Left cardiac atrium (tissue), 4 donors: ENCODE data around the gene TGIF1. TPM values are rescaled to one million over a fixed set of nuclear protein-coding genes. Genes with fewer than 3 reads are reported as not detected.

ENCODE experiments used
- ATAC-seq, 2 donors: fragments of 200-7000 bp; cut with Tn5 transposase; one replicate each; pipeline ENCODE4 v1.9.1; 2020; ENCODE audit warnings: mild to moderate bottlenecking in 2 of 2, moderate library complexity in 2 of 2
- DNase-seq: peaks from one replicate; pipeline ENCODE4 v3.0.0-alpha.2; 2020
- intact Hi-C, 2 donors: fragments of 100-400 bp; cut with DNase I; formaldehyde crosslinking; loops; one replicate each; pipeline versions ENCODE4 v1.14.1 to v1.15.1; 2022 to 2023
- total RNA-seq, 2 donors: library from RNA; stranded (reverse); fragmentation: NEBNext Ultra II Directional; extraction: Animal tissue kit (Norgen Biotek cat#: 25700); gene quantifications; one replicate each; pipeline ENCODE4 v1.2.1, GENCODE V29; 2021
- donor health status: DM: no; HTN: yes; CAD: no.
- donor health status: DM: no; HTN: yes; CAD: no; lungs with severe emphysema.
- donor health status: DM: yes; HTN: yes; CAD: no.
- donor health status: Dilated cardiomyopathy.

Gene TGIF1
- total RNA-seq, 2 donors from 2014 or later = 12.0 to 22.9 TPM

DNA sequence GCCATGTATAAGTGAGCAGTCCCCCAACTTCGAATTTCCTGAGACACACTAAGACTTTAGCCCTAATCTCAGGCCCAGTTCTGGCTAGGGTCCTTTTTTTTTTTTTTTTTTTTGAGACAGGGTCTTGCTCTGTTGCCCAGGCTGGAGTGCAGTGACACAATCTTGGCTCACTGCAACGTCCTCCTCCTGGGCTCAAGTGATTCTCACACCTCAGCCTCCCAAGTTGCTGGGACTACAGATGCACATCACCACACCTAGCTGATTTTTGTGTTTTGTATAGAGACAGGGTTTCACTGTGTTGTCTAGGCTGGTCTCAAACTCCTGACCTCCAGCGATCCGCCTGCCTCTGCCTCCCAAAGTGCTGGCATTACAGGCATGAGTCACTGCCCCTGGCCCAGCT, 23.9 kb upstream of the TGIF1 start:
- ATAC-seq (no peak), DNase-seq (no peak)

DNA sequence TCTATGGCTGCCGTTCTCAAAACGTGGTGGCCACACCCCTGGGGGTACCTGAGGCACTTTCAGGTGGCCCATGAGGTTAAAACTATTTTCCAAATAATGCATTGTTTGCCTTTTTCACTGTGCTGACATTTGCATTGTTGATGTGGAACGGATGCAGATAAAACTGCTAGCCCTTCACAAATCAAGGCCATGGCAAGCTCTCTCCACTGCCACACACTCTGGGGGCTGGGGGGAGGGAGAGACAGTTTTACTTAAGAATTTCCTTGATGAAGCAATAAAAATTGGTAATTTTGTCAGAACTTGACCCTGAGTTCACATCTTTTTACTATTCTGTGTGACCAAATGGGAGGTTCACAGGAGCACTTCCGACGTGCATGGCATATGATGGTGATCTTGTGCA, 22.0 kb upstream of the TGIF1 start:
- intact Hi-C loops = no loop called here
- DNase-seq (no peak), ATAC-seq (no peak)

More for the DNA sequence above, 23.9 kb upstream of the TGIF1 start:
- intact Hi-C loops = no loop called here

DNA sequence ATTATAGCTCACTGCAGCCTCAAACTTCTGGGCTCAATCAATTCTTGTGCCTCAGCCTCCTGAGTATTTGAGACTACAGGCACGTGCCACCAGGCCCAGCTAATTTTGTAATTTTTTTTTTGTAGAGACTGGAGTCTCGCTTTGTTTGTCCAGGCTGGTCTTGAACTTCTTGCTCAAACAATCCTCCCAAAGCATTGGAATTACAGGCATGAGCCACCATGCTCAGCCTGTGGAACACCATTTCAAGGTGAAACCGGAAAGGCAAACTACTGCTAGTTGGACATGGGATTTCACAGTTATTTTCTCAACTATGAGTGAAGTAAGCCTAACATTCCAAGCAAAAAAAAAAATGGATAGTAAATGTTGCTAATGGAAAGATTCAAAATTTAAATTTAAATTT, 20.9 kb upstream of the TGIF1 start:
- intact Hi-C loops = no loop called here

DNA sequence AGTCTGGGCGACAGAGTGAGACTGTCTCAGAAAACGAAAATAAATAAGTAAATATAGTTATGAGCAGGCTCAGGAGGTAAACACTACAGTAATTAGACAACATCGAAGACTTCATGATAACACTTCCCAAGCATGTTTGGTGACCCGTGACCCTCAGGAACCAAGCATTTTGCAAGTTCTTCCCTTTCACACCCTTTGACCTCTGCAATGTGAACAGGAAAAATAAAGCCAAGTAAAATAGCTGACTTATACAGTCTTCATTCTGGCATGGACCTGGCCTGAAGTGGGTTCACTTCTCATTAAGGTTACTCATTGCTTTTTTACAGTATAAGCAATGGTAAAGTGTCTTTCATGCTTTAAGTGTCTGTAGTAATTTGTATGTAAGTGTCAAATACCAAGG, 15.3 kb upstream of the TGIF1 start:
- intact Hi-C loops = no loop called here
- no peak for DNase-seq
- ATAC-seq = no peak

More for the DNA sequence above, 20.9 kb upstream of the TGIF1 start:
- ATAC-seq (no peak), DNase-seq (no peak)

DNA sequence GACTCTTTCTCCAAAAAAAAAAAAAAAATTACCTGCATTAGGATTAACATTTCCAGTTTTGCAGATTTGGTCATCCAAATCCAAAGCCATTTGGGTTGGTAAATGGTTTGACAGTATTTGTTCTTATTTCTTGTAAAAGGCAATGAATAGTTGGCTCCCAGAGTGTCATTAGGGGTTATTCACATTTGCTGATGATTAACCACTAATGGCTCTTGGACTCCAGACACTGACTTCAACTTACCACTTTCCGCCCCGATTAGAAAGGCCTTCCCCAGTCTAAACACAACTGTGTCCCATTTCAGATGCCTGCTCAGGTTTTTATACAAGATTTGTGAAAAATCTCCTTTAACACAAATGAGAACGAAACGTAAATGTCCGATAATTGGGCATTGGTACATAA, 9.6 kb upstream of the TGIF1 start:
- intact Hi-C loops = loop anchor here in 1 of 2 donors (5.0 kb wide), 1 partner anchor 227 kb away; no protein-coding TSS in a partner anchor
- DNase-seq (no peak), ATAC-seq (no peak)

DNA sequence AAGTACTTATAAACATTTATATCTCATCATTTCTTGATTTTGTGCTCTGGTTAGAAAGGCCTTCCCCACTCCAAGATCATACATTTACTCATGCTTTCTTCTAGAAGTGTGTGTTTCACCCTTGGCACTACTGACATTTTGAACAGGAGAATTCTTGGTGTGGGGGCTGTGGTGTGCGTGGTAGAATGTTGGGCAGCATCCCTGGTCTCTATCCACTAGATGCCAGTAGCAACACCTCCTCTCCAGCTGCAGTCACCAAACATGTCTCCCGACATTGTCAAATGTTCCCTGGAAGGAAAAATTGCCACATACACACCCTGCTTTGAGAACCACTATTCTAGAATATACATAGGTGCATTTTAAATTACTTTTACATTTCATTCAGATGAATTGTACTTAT, 8.7 kb upstream of the TGIF1 start:
- ATAC-seq = peak; percentile 68 to 88
- intact Hi-C loops = loop anchor here in 1 of 2 donors (5.0 kb wide), 1 partner anchor 226 kb away; no protein-coding TSS in a partner anchor
- peak; percentile 32 for DNase-seq

DNA sequence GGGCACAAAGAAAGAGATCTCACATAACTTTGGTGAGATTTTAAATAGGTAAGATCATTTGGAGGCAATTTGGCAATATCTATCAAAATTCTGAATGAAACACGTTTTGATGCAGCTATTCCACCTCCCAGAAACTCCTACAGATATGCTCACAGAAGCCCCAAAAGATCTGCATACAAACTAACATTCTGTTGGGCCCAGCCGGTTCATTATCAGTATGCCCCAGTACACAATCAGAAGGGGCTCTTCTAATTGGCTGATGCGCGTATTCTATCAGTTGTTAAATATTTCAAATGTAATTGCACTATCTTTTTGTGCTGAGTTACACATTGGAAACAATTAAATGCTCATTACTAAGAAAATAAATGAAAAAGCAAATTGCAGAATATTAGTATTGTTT, 7.1 kb upstream of the TGIF1 start:
- intact Hi-C loops = loop anchor here in 1 of 2 donors (5.0 kb wide), 1 partner anchor 224 kb away; no protein-coding TSS in a partner anchor
- no peak for ATAC-seq

DNA sequence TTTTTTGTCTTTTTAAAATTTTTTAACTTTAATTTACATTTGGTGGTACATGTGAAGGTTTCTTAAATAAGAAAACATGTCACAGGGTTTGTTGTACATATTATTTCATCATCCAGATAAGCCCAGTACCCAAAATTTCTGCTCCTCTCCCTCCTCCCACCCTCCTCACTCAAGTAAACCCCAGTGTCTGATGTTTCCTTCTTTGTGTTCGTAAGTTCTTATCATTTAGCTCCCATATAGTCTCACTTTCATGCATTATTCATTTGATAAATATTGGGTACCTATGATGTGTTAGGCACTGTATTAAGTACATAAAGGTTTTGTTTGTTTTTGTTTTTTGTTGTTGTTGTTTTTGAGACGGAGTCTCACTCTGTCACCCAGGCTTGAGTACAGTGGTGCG, 5.7 kb upstream of the TGIF1 start:
- intact Hi-C loops = loop anchor here in 1 of 2 donors (5.0 kb wide), 1 partner anchor 223 kb away; no protein-coding TSS in a partner anchor
- ATAC-seq (no peak), DNase-seq (no peak)

More for the DNA sequence above, 7.1 kb upstream of the TGIF1 start:
- DNase-seq = no peak

DNA sequence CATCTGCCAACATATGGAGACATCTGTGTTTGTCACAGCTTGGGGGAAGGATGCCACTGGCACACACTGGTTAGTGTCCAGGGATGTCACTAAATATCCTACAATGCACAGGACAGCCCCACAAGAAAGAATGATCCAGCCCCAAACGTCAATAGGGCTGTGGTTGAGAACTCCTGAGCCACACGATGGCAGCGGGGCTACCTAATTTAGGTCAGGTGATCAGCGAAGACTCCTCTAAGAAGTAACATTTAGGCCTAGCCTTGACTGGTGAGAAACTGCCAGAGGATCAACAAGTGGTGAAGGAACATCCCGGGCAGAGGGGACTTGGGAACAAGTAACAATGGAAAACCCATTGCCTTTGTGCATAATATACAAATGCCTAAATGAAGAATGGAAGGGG, 5.0 kb upstream of the TGIF1 start:
- ATAC-seq (no peak), DNase-seq (no peak)
- intact Hi-C loops = loop anchor here (5.0 kb wide), 2 partner anchors 147 to 222 kb away; no protein-coding TSS in a partner anchor

DNA sequence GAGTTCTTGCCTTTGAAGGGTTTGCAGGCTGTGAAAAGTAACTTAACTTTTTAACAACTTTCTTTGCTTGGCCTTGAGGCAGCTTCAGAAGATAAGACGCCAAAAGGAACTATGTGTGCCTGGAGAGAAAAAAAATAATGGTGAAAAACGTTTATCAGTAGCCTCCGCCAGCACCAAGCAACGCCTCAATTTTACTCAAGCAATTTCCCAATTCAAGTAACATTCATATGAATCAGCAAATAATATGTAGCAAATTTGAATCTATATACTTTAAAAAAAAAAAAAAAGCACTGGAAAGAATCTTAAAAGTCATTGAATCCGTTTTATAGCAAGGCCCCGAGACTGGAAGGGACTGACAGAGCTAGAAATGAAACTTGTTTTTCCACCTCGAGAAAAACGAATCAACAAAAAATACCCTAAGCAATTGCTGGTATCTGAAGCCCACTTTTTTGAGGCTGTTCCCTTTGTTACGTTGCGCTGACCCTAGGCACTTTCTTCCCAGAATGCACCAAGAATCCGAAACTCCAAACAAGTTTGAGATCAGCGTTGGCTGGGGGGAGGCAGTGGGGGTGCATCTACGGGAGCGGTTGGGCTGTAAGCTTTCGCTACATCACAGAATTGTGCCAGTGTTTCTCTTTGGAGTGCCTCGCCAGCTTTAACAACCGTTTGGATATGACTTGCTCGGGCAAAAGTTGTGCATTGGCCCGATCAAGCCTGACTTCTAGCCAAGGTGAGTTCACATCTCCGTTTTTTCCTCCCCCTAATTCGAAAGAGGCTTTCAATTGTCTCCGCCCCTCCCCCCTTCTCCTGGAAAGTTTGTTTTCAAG, 2.7 kb upstream of the TGIF1 start:
- DNase-seq = no peak
- intact Hi-C loops = loop anchor here in 1 of 2 donors (5.0 kb wide), 1 partner anchor 145 kb away; no protein-coding TSS in a partner anchor

DNA sequence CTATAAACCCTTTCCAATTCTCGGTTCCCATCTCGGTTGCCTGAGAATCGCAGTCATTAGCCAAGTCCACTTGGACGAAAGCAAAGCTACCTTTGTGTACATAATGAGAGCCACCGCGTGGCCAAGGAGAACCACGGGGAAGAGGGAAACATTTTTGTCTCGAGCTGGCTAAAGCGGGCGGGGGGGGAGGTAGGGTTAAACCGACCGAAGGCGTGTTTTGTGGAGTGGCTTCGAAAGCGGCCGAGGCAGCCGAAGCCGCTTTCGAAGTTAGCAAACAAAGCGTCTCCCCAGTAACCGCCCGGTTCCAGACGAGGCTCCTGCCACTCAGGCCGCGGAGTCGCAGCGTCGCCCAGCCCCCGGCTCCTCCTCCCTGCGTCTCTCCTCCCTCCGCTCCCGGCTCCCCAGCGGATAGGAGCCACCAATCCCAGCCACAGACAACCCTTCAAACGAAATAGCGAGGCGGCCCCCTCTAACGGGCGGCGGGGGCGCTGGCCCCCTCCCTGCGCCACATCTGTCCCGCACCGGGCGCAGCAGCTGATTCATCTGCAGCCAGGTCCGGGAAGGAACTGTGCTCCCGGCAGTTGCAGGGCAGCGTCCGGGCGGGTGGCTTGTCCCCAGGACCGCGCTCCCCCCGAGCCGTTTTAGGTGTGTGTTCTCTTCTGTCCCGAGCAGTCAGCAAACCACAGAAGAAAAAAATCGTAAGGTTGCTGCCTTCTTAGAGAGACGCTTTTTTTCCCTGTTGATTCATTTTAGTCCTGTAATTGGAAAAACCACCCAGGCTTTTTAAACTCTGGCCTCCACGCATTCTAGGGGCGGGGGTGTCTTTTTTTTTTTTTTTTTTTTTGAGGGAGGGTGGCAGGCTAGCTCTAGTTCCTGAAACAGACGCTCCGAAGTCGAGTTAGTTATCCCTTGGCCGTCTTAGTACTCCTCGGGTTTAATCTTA, 1.8 kb upstream of the TGIF1 start:
- ATAC-seq (peak; percentile 78 to 82), DNase-seq (peak; percentile 95)
- intact Hi-C loops = loop anchor here (2.0 to 5.0 kb wide), 2 partner anchors 144 to 147 kb away; no protein-coding TSS in a partner anchor

More for the DNA sequence above, 2.7 kb upstream of the TGIF1 start:
- ATAC-seq = no peak

DNA sequence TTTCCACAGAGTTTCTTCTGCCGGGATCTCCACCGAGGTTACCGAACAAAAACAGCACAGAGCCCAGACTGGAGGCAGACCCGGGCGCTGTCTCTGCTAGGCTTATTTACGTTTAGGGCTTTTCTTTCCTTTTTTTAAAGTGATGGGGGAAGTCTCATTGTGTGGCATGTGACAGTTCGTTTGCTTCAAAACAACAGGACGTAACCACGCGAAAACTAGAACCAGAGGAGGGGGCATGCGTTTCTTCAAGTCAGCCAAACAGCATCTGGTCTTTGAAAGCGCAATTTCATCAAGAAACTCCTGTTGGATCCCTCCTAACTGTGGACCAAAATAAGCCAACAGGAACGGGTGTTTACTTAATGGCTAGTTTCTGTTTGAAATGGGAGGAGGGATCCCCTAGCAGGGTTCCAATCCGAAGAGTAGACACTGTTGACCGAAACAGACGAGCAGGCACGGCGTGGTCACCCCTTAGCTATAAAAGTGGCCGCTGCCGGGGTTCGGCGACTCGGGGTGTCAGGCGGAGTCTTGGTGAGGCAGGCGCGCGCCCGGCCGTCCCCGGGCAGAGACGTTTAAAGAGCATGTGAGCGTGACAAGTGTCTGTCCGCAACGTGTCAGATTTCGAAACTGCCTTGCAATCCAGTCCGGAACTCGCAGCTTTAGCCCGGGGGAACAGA, 997 bp upstream of the TGIF1 start:
- intact Hi-C loops = loop anchor here (2.0 to 5.0 kb wide), 2 partner anchors 143 to 146 kb away; no protein-coding TSS in a partner anchor
- peak; percentile 29 to 30 for ATAC-seq
- peak; percentile 28 for DNase-seq

DNA sequence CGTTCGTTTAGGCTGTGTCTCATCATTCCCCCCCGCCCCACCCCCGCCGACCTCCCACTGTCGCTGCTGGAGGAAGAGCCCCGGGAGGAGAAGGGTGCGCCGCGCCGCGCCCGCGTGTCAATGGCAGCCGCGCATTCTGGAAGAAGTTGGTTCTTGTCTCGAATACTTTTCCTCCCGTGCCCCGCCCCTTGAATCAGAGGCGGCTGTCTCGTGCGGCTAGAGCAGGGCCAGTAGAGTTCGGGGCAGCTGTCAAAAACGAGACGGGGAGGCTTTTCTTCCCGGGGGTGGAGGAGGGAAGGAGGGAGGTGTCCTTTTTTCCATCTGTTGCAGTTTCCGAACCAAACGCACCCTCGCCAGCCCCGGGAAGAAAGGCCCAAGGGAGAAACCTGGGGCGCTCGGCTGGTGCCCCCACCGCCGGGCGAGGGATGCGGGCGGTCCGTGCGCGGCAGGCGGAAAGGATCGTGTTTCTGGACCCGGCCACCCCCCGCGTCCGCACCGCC, 410 bp upstream of the TGIF1 start:
- ATAC-seq = peak in 1 of 2 donors; percentile 15
- DNase-seq = peak; percentile 88
- intact Hi-C loops = loop anchor here (2.0 to 10.0 kb wide), 5 partner anchors 143 to 215 kb away; no protein-coding TSS in a partner anchor

DNA sequence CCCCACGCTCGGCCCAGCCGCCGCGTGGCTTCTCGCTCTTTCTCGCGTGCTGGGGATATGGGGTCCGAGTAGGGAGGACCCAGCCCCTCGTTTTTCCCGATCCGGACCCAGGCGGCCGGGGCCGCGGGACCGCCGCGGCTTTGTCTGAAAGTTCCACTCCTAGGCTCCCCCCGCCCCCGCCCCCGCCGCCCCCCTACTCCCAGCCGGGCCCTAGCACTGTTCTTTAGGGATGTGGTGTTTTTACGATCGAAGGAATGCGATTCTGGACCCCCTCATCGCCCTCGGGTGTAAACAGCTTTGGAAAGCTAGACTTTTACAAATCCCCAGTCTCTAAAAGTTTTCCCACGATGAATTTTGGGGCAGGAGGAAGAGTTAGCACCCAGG, 819 bp downstream of the TGIF1 start:
- ATAC-seq (no peak), DNase-seq (no peak)
- intact Hi-C loops = loop anchor here (2.0 to 10.0 kb wide), 3 partner anchors 166 to 214 kb away; no protein-coding TSS in a partner anchor

DNA sequence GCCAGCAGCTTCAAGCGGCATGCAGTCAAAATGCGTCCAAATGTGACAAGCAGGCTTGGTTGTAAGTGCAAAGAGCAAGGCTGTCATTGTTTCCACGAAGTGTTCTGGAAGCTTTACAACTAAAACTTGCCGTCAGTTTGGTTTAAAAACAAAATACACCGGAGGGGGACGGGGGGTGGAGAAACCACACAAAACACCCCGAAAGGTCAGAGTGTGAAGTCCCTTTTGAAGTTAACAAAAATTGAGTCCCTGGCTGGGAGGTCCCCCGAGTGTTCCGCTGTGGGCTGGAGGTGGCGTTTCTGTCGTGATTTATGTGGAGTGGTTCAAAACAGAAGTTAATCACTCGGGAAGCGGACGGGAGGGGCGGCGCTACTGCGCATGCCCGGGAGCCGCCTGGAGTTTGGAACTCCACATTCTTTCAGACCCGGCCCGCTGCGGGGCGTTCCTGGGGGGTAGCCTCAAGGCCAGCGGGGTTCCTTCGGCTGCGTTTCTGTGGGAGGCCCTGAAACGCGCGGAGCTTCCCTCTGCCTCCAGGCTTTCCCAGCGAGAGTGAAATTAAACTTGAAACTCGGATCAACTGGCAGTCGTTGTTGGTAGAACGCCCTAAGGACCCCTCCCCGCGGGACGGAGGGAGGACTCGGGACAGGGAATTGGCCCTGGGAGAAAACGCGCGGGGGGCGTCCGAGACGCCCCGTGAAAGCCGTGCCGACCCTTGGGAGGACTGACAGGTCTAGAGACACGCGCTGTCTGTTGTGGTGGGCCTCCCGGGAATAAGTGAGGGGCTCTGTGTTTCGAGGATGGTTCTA, 1.4 kb downstream of the TGIF1 start:
- intact Hi-C loops = loop anchor here (2.0 to 10.0 kb wide), 3 partner anchors 167 to 213 kb away; no protein-coding TSS in a partner anchor
- ATAC-seq (peak; percentile 49 to 53), DNase-seq (peak; percentile 94)

DNA sequence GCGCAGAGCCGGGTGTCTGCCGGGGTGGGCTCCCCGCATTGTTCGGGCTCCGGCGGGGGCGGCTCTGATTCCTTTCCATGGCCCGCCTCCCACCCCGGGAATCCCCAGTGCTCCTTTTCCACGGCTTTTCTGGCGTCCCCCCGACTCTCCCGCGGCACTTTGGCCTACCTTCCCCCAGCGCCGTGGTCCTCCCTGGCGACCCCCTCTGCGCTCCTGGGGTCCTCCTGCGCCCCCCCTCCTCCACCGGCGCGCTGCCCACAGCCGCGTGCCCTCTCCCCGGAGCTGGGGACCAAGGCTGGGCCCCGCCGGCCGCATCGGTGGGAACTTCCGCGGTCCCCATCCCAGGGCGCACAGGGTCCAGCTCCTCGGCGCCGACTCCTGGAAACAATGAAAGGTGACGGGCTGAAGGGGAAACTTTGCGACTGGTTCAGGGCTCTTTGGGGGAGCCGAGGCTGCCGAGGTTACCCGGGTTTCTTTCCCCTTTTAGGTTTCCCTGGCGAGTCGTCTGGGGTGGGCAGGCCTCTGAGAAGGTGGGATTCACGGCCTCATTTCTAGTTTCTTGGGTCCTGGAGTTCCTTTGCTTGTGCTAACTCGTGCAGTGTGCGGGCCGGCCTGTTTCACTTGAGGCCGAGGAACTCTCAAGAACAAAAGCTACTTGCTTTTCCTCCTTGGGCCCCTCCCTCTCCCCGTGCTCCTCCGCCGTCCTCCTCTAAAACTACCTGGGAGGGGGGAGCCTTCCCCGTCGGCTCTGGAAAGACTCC, 2.2 kb downstream of the TGIF1 start:
- ATAC-seq (no peak), DNase-seq (peak; percentile 53)
- intact Hi-C loops = loop anchor here (2.0 to 10.0 kb wide), 3 partner anchors 167 to 213 kb away; no protein-coding TSS in a partner anchor
